HG03175 (cell line): ENCODE results near the gene MOGAT1.

ENCODE experiments used
- ATAC-seq: cut with Tn5 transposase; IDR thresholded peaks from one replicate; pipeline ENCODE4 v1.9.1; 2021; ENCODE audit warnings: mild to moderate bottlenecking, moderate library complexity; ENCODE audit not compliant: unreplicated experiment

MOGAT1 gene, protein sequence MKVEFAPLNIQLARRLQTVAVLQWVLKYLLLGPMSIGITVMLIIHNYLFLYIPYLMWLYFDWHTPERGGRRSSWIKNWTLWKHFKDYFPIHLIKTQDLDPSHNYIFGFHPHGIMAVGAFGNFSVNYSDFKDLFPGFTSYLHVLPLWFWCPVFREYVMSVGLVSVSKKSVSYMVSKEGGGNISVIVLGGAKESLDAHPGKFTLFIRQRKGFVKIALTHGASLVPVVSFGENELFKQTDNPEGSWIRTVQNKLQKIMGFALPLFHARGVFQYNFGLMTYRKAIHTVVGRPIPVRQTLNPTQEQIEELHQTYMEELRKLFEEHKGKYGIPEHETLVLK

DNA sequence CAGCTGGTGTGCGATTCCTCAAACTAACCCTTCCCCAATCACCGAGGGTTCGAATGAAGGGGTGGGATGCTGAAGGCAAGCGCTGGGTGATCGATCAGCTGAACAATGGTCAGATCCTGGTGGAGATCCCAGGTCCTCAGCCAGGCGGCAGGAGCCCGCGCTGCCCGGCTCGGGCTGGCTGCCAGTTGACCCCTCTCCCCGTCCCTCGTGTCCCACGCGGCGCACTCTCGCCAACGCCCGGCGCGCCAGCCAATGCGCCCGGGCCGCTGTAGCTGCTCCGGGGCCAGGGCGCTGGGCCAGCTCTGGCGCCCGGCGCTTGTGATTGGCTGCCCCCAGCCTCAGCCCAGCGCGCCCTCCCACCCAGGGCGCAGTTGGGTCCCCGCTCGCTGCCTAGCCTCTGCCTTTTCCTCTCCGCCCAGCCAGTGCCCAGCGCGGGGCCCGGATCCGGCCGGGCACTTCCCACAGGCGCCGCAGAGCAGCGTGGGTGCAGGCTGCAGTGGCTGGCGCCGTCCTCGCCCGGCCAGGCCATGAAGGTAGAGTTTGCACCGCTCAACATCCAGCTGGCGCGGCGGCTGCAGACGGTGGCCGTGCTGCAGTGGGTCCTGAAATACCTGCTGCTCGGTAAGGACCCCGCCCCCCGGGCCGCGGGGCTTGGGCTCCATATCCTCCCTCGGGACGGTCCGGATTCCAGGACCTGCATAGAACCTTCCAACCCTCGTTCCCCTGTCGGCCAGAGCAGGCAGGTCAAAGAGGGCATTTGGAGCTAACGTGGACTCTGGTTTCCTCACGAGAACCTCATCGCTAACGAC is at the start of gene MOGAT1:
Gene MOGAT1, plus strand, starts transcription at position 400 of the 809 bp plus-strand sequence. Its CDS starts 128 bp downstream, at position 528.
- ATAC-seq, result peak; percentile 39

GRCh38 chr2:222621893-222622292 is 49.6 kb upstream of the MOGAT1 start:
- no peak for ATAC-seq

GRCh38 chr2:222622910-222623309 is 48.5 kb upstream of the MOGAT1 start:
- no peak for ATAC-seq

GRCh38 chr2:222623756-222624309 is 47.6 kb upstream of the MOGAT1 start:
- ATAC-seq, result no peak

- no peak for ATAC-seq
Measured at GRCh38 chr2:222627764-222628163, 43.7 kb upstream of the MOGAT1 start.

- ATAC-seq, result no peak
Measured at GRCh38 chr2:222635295-222635694, 36.2 kb upstream of the MOGAT1 start.

DNA sequence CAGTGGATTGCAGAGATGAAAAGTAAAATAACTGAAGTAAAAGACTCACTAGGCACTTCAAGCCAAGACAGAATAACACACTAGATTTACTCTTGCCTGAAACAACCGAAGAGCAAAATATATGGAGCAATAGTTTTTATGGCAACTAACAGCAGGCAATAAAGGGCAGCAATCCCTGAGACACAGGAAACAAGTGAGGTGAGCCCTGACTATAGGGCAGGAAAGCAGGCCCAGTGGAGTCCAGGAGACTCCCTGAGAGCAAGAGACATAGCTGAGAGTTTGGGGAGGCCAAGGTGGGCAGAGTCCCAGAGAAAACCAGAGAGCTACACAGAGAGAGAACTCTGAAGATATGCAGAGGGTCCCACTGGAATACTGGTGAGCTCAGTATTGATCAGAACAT is 34.4 kb upstream of the MOGAT1 start:
- no peak for ATAC-seq

- no peak for ATAC-seq
Measured at GRCh38 chr2:222641336-222641735, 30.1 kb upstream of the MOGAT1 start.

- ATAC-seq, result no peak
Measured at GRCh38 chr2:222643134-222643533, 28.3 kb upstream of the MOGAT1 start.

- no peak for ATAC-seq
Measured at GRCh38 chr2:222646008-222646407, 25.4 kb upstream of the MOGAT1 start.

DNA sequence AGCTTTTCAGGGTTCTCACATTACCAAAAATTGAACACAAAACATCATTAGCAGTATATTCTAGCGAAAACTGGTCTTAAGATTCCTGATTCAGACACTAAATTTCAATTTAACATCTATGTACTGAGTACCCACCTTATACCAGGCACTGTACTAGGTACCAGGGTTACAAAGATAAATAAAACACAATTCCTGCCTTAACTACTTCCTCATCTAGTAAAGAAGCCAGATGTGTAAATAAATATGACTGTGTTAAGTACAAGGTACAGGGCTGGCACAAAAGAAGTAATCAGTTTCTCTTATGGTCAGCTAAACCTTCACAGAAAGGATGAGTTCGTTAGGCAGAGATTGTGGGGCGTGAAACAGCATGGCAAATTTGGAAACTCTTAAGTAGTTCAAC is 21.7 kb upstream of the MOGAT1 start:
- no peak for ATAC-seq

GRCh38 chr2:222651718-222652418 is 19.6 kb upstream of the MOGAT1 start:
- ATAC-seq, result no peak

GRCh38 chr2:222652491-222653255 is 18.8 kb upstream of the MOGAT1 start:
- no peak for ATAC-seq

- ATAC-seq, result no peak
Measured at GRCh38 chr2:222653280-222653679, 18.2 kb upstream of the MOGAT1 start.

GRCh38 chr2:222655787-222656525 is 15.5 kb upstream of the MOGAT1 start, which contains the start of gene FARSB:
FARSB (minus strand) TSS chr2:222656092; CDS start chr2:222656073, 19 bp downstream.
- peak; percentile 93 for ATAC-seq

GRCh38 chr2:222656526-222657446 is 14.7 kb upstream of the MOGAT1 start:
- ATAC-seq, result peak; percentile 22

DNA sequence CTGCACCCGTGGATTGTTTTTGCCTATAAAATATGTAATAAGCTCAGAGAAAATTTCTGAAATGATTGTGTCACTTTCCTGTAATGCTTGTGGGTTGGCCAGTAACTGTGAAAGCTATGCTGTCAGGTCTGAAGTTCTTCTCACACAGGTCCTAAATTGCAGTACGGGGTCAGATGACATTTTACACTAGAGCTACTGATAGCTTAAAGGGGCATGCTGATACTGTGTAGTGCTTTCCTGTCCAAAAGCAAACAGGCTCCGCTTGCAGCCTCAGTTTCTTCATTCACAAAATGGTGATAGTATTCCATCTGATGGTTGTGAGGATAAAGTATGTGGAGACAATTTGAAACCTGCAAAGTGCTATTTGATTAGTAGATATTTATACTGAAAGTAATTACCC is 8.0 kb upstream of the MOGAT1 start:
- ATAC-seq, result no peak

- no peak for ATAC-seq
Measured at GRCh38 chr2:222668494-222669154, 2.8 kb upstream of the MOGAT1 start.
